Astrocyte (in vitro differentiated cells and primary cell): ENCODE results near the gene DOCK2. TPM values are rescaled to one million over a fixed set of nuclear protein-coding genes. Genes with fewer than 3 reads are reported as not detected.
A peak's percentile ranks its signal among the peaks of the same experiment; 100 is the strongest.

ENCODE experiments used
- DNase-seq: peaks from one replicate; pipeline ENCODE4 v3.0.0-alpha.2; 2010; ENCODE audit warnings: low read depth
- FAIRE-seq: peaks from 2 replicates; lab custom pipeline; 2011; peaks lifted over from hg19 to GRCh38; lab: Jason Lieb, UNC
- H2AFZ ChIP-seq: 2 replicates; pipeline ENCODE4 v1.6.0; 2012; ENCODE audit warnings: low read depth, low read length, inconsistent platforms
- H3K27ac ChIP-seq: 2 replicates; pipeline ENCODE4 v1.5.1; 2011; ENCODE audit warnings: low read depth, low read length, inconsistent platforms
- H3K27me3 ChIP-seq: 2 replicates; pipeline ENCODE4 v1.6.0; 2011; ENCODE audit warnings: low read length, inconsistent platforms; ENCODE audit not compliant: insufficient read depth
- H3K36me3 ChIP-seq: 2 replicates; pipeline ENCODE4 v1.5.1; 2011; ENCODE audit warnings: low read length, inconsistent platforms; ENCODE audit not compliant: insufficient read depth
- H3K4me1 ChIP-seq: 2 replicates; pipeline ENCODE4 v1.5.1; 2011; ENCODE audit warnings: low read length, inconsistent platforms; ENCODE audit not compliant: insufficient read depth
- H3K4me2 ChIP-seq: 2 replicates; pipeline ENCODE4 v1.6.0; 2012; ENCODE audit warnings: low read length, inconsistent platforms
- H3K4me3 ChIP-seq: 2 replicates; pipeline ENCODE4 v1.5.1; 2011; ENCODE audit warnings: low read depth, mild to moderate bottlenecking, low read length, inconsistent platforms; ENCODE audit not compliant: insufficient read depth
- H3K79me2 ChIP-seq: 2 replicates; pipeline ENCODE4 v1.6.0; 2012; ENCODE audit warnings: mild to moderate bottlenecking, low read length, inconsistent platforms; ENCODE audit not compliant: insufficient read depth
- H3K9ac ChIP-seq: 2 replicates; pipeline ENCODE4 v1.6.0; 2012; ENCODE audit warnings: mild to moderate bottlenecking, low read length, inconsistent platforms
- H3K9me3 ChIP-seq: 2 replicates; pipeline ENCODE4 v1.5.1; 2012; ENCODE audit warnings: low read depth, mild to moderate bottlenecking, low read length, inconsistent platforms; ENCODE audit not compliant: insufficient read depth
- H4K20me1 ChIP-seq: 2 replicates; pipeline ENCODE4 v1.6.0; 2012; ENCODE audit warnings: low read length, inconsistent platforms; ENCODE audit not compliant: insufficient read depth
- H3K27ac Mint-ChIP-seq: one replicate; pipeline ENCODE4 v1.8.0; 2021; ENCODE audit warnings: mild to moderate bottlenecking, mixed read lengths; ENCODE audit not compliant: unreplicated experiment
- H3K27me3 Mint-ChIP-seq: one replicate; pipeline ENCODE4 v1.8.0; 2021; ENCODE audit warnings: low read depth, mixed read lengths; ENCODE audit not compliant: unreplicated experiment
- H3K36me3 Mint-ChIP-seq: one replicate; pipeline ENCODE4 v1.8.0; 2021; ENCODE audit warnings: low read depth, mixed read lengths; ENCODE audit not compliant: unreplicated experiment
- H3K4me1 Mint-ChIP-seq: one replicate; pipeline ENCODE4 v1.8.0; 2021; ENCODE audit warnings: low read depth, mixed read lengths; ENCODE audit not compliant: unreplicated experiment
- H3K4me3 Mint-ChIP-seq: one replicate; pipeline ENCODE4 v1.8.0; 2021; ENCODE audit warnings: mild to moderate bottlenecking, moderate library complexity, mixed read lengths; ENCODE audit not compliant: unreplicated experiment
- H3K9me3 Mint-ChIP-seq: one replicate; pipeline ENCODE4 v1.8.0; 2021; ENCODE audit warnings: mild to moderate bottlenecking, mixed read lengths; ENCODE audit not compliant: unreplicated experiment
- CTCF ChIP-seq: IDR thresholded peaks from 2 replicates; pipeline ENCODE4 v1.5.1; 2011; ENCODE audit warnings: low read depth, mild to moderate bottlenecking, inconsistent platforms, low read length, moderate library complexity; ENCODE audit not compliant: insufficient read depth
- EZH2 ChIP-seq: IDR thresholded peaks from 2 replicates; pipeline ENCODE4 v1.6.1; 2012; ENCODE audit warnings: mild to moderate bottlenecking, low read length, inconsistent platforms; ENCODE audit not compliant: insufficient read depth
- total RNA-seq: library from RNA; stranded (reverse); gene quantifications from 2 replicates; pipeline ENCODE4 v1.2.1, GENCODE V29; 2021

The DOCK2 gene
- total RNA-seq, 1 donor from 2014 or later: 0.66 TPM

GRCh38 chr5:169826618-169827017 is 189.5 kb downstream of the DOCK2 start:
- Histone ChIP-seq H4K20me1 (no peaks in the 10 kb centered on the region), H3K27ac (no peak overlapping the region), H3K4me1 (no peaks in the 10 kb centered on the region), H3K9me3 (no peaks in the 10 kb centered on the region), H2AFZ (no peak overlapping the region), H3K4me2 (no peak overlapping the region), H3K36me3 (no peaks in the 10 kb centered on the region), H3K4me3 (no peak overlapping the region), H3K9ac (no peak overlapping the region), H3K79me2 (no peaks in the 10 kb centered on the region), H3K27me3 (no peaks in the 10 kb centered on the region)
- peak; percentile 17 for TF ChIP-seq CTCF
- no peak for TF ChIP-seq EZH2
- peaks cover 7% of the 10 kb centered on the region for H3K9me3 Mint-ChIP-seq
- H3K4me1 Mint-ChIP-seq: peaks cover under 1% of the 10 kb centered on the region
- FAIRE-seq: no peak
- H3K36me3 Mint-ChIP-seq: no peaks in the 10 kb centered on the region
- H3K4me3 Mint-ChIP-seq: no peak overlapping the region
- H3K27ac Mint-ChIP-seq: no peak overlapping the region
- peaks cover 6% of the 10 kb centered on the region for H3K27me3 Mint-ChIP-seq
- no peak for DNase-seq

DNA sequence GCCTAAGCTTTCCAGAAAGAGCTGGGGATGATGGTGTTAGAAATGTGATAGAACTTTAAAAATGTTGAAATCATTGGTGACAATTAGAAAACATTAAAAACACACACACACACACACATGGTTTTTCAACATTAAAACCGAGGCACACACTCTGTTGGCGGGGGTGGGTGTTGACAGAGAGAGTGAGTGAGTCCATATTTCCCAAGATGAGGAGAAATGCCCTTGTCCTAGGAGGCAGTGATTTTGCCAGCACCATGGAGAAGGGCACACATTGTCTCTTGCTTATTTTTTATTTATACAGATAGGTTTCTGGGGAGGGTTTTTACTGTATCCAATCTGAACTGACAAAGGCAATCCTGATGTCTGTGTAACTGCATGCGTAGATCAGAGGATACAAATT is 190.7 kb downstream of the DOCK2 start:
- Mint-ChIP-seq H3K27me3 (peaks cover 4% of the 10 kb centered on the region), H3K27ac (no peak overlapping the region), H3K36me3 (no peaks in the 10 kb centered on the region), H3K9me3 (peaks cover 4% of the 10 kb centered on the region), H3K4me3 (no peak overlapping the region), H3K4me1 (peaks cover 1% of the 10 kb centered on the region)
- Histone ChIP-seq H3K36me3 (no peaks in the 10 kb centered on the region), H3K79me2 (no peaks in the 10 kb centered on the region), H3K27ac (no peak overlapping the region), H3K9ac (no peak overlapping the region), H4K20me1 (no peaks in the 10 kb centered on the region), H3K9me3 (no peaks in the 10 kb centered on the region), H3K4me3 (no peak overlapping the region), H2AFZ (no peak overlapping the region), H3K4me2 (no peak overlapping the region), H3K4me1 (no peaks in the 10 kb centered on the region), H3K27me3 (no peaks in the 10 kb centered on the region)
- FAIRE-seq: no peak
- no peak for TF ChIP-seq EZH2
- TF ChIP-seq CTCF: no peak
- DNase-seq: no peak

DNA sequence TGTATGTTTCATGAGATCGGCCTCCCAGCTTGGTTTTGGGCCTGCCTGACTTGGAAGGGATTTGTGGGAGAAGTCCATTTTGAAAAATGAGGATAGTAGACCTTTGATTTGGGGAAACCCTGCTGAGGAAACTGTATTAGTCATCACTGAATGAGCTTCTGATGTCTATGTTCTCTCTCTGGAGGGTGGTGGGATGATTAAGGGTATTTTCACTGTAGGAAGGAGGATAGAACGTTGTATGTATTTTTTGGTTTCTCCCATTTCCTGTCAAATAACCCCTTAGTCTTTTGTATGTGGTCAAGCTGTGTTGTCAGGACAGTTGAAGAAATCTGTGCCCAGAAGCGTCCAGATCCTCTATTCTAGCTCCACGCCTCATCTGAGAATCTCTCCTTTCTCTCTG is 191.3 kb downstream of the DOCK2 start:
- Histone ChIP-seq H3K4me2 (no peak overlapping the region), H3K4me1 (no peaks in the 10 kb centered on the region), H3K9me3 (no peaks in the 10 kb centered on the region), H3K27ac (no peak overlapping the region), H3K79me2 (no peaks in the 10 kb centered on the region), H3K36me3 (no peaks in the 10 kb centered on the region), H2AFZ (no peak overlapping the region), H3K9ac (no peak overlapping the region), H3K27me3 (no peaks in the 10 kb centered on the region), H4K20me1 (no peaks in the 10 kb centered on the region), H3K4me3 (no peak overlapping the region)
- peaks cover 3% of the 10 kb centered on the region for H3K9me3 Mint-ChIP-seq
- FAIRE-seq: no peak
- H3K4me3 Mint-ChIP-seq: no peak overlapping the region
- H3K27me3 Mint-ChIP-seq: peaks cover 2% of the 10 kb centered on the region
- DNase-seq: peak; percentile 31
- H3K36me3 Mint-ChIP-seq: no peaks in the 10 kb centered on the region
- TF ChIP-seq CTCF (no peak), EZH2 (no peak)
- peaks cover 1% of the 10 kb centered on the region for H3K4me1 Mint-ChIP-seq
- no peak overlapping the region for H3K27ac Mint-ChIP-seq
